Smooth muscle cell (in vitro differentiated cells): ENCODE data around the gene GOLGA6A. TPM values are rescaled to one million over a fixed set of nuclear protein-coding genes. Genes with fewer than 3 reads are reported as not detected.
A peak's percentile ranks its signal among the peaks of the same experiment; 100 is the strongest.

Experiments used
- DNase-seq: peaks from one replicate; lab custom pipeline; 2025; ENCODE audit not compliant: unreplicated experiment; lab: John Stamatoyannopoulos, UW
- H2AFZ ChIP-seq: fragments of 200-600 bp; sonication (generic); 2 replicates; pipeline ENCODE4 v1.6.0; 2016; ENCODE audit warnings: antibody characterized with exemption, low read depth, mild to moderate bottlenecking
- H3F3A ChIP-seq: fragments of 200-600 bp; sonication (generic); 2 replicates; pipeline ENCODE4 v1.6.0; 2017; ENCODE audit warnings: antibody characterized with exemption, low read depth
- H3K27ac ChIP-seq: fragments of 200-600 bp; sonication (generic); 2 replicates; pipeline ENCODE4 v1.5.1; 2016; ENCODE audit warnings: low read depth, mild to moderate bottlenecking
- H3K27me3 ChIP-seq: fragments of 200-600 bp; sonication (generic); 2 replicates; pipeline ENCODE4 v1.6.1; 2016; ENCODE audit warnings: low read depth, mild to moderate bottlenecking
- H3K36me3 ChIP-seq: fragments of 200-600 bp; sonication (generic); 2 replicates; pipeline ENCODE4 v1.5.1; 2016; ENCODE audit warnings: low read depth
- H3K4me1 ChIP-seq: fragments of 200-600 bp; sonication (generic); 2 replicates; pipeline ENCODE4 v1.5.1; 2016; ENCODE audit warnings: low read depth
- H3K4me2 ChIP-seq: fragments of 200-600 bp; sonication (generic); 2 replicates; pipeline ENCODE4 v1.6.0; 2016; ENCODE audit warnings: mild to moderate bottlenecking
- H3K4me3 ChIP-seq: fragments of 200-600 bp; sonication (generic); 2 replicates; pipeline ENCODE4 v1.5.1; 2016; ENCODE audit warnings: mild to moderate bottlenecking
- H3K79me2 ChIP-seq: fragments of 200-600 bp; sonication (generic); 2 replicates; pipeline ENCODE4 v1.6.0; 2016; ENCODE audit warnings: low read depth, mild to moderate bottlenecking
- H3K9ac ChIP-seq: fragments of 200-600 bp; sonication (generic); 2 replicates; pipeline ENCODE4 v1.6.0; 2016; ENCODE audit warnings: low read depth
- H3K9me3 ChIP-seq: fragments of 200-600 bp; sonication (generic); replicated peaks from 2 replicates; pipeline ENCODE4 v1.5.1; 2016; ENCODE audit warnings: low read depth
- H4K20me1 ChIP-seq: fragments of 200-600 bp; sonication (generic); 2 replicates; pipeline ENCODE4 v1.6.0; 2016; ENCODE audit warnings: low read depth
- whole genome bisulfite sequencing: methylation state at CpG from one replicate; pipeline ENCODE4 v1.1.7; 2016; ENCODE audit warnings: low lambda C conversion rate; 5-methylcytosine and 5-hydroxymethylcytosine counted together
- polyA plus RNA-seq: library from polyadenylated mRNA; unstranded; fragments of >200 nt; fragmentation: Nextera tagmentation; extraction: Ambion mirVana; gene quantifications from 2 replicates; pipeline ENCODE4 v1.2.1, GENCODE V29; 2016
- total RNA-seq: library from RNA; depleted of rRNA; stranded (reverse); fragments of >200 nt; gene quantifications from 2 replicates; pipeline ENCODE4 v1.2.3, GENCODE V29; 2014
- TF ChIP-seq, protein P1 (sequence below): fragments of 200-600 bp; sonication (generic); IDR thresholded peaks from 2 replicates; pipeline ENCODE4 v1.5.1; 2017; ENCODE audit warnings: borderline replicate concordance, mild to moderate bottlenecking, antibody characterized with exemption; ENCODE audit not compliant: insufficient read depth, poor library complexity, severe bottlenecking

Gene GOLGA6A
- total and polyA plus RNA-seq, 2 experiments from 2014 or later, result 0.13 TPM; not detected in 1

DNA sequence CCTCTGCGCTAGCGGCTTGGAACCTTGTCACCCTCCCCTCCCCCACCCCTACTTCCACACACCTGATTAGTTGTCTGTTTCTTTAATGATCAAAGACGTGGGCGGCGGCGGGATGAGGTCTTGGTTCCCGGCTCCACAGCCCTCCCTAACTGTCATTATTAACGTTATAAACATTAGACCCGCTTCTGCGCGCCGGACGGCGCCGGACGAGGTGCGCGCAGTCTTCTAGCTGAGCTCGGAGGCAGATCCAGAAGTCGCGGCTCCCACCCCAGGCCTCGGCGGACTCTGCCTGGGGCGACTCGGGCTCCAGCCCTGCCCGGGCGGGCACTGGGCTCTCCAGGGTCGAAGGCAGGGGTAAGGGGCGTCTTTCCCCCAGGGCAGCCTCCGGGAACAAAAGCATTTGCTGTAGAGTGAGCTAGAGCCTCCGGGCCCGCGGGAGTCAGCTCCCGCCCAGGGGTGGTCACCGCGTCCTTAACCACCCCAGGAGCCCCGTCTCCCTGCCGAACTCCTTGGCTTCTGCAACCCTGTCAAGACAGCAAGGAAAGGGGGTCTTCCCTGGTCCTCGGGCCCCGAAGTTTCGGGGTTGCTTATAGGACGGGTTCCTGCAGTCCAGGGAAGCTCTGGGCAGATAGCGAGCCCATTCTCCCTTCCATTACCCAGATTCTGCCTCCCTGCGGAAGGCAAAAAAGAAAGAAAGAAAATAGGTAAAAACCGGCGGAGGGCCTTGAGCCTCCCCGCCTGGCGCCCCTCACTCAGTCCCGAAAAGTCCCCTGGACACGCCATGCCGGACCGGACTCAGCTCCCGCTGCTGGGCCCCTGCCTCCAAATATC is 45.8 kb upstream of the GOLGA6A start:
- Histone ChIP-seq H3K27me3 (peaks cover 51% of the 10 kb centered on the region), H3K36me3 (no peaks in the 10 kb centered on the region), H3F3A (no peaks in the 10 kb centered on the region), H3K79me2 (no peaks in the 10 kb centered on the region), H3K9ac (peak overlapping the region; percentile 57), H3K27ac (peak overlapping the region; percentile 43), H4K20me1 (no peaks in the 10 kb centered on the region), H3K4me3 (peak overlapping the region; percentile 61), H3K9me3 (no peaks in the 10 kb centered on the region), H2AFZ (peak overlapping the region; percentile 90), H3K4me2 (peak overlapping the region; percentile 95), H3K4me1 (peaks cover 35% of the 10 kb centered on the region)
- TF ChIP-seq, protein P1, sequence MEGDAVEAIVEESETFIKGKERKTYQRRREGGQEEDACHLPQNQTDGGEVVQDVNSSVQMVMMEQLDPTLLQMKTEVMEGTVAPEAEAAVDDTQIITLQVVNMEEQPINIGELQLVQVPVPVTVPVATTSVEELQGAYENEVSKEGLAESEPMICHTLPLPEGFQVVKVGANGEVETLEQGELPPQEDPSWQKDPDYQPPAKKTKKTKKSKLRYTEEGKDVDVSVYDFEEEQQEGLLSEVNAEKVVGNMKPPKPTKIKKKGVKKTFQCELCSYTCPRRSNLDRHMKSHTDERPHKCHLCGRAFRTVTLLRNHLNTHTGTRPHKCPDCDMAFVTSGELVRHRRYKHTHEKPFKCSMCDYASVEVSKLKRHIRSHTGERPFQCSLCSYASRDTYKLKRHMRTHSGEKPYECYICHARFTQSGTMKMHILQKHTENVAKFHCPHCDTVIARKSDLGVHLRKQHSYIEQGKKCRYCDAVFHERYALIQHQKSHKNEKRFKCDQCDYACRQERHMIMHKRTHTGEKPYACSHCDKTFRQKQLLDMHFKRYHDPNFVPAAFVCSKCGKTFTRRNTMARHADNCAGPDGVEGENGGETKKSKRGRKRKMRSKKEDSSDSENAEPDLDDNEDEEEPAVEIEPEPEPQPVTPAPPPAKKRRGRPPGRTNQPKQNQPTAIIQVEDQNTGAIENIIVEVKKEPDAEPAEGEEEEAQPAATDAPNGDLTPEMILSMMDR, result no peak
- no peak for DNase-seq
- WGBS, result 5% methylated on average over 53 of the region's 53 CpGs

DNA sequence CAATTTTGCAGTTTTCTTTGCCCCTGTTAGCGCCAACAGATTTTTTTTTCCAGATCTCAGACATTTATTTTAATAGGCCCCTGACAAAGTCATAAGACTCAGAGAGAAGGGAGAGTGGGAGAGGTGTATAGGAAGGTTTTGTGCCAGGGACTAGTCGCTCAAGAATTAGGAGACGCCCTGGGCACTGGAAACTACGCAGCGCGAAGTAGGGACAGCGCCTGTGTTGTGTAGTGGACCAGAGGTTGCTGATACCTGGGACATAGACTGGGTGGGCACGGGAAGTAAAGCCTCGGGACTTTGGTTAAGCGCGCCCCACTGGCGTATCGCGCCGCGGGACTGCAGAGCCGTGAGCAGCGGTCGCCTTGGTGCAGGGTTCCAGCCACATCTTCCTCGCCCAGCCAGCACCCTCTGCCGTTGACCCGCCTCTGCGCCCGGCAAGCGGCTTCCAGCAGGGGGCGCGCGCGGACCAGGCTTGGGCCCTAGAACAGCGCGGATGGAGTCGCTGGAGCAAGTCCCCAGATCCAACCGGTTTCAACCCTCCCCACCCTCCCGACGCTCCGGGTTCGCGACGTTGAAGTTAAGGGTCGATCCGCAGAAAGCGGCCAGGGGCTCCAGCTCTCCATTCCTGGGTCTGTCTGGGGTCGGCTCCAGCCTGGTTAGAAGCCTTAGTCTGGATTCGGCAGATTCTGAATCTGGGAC is 45.1 kb upstream of the GOLGA6A start:
- WGBS, result 13% methylated on average over 42 of the region's 44 CpGs
- Histone ChIP-seq H3K4me2 (peak overlapping the region; percentile 95), H3K4me3 (peak overlapping the region; percentile 61), H3F3A (no peaks in the 10 kb centered on the region), H3K4me1 (peaks cover 42% of the 10 kb centered on the region), H2AFZ (peak overlapping the region; percentile 90), H3K9ac (no peak overlapping the region), H4K20me1 (no peaks in the 10 kb centered on the region), H3K27me3 (peaks cover 44% of the 10 kb centered on the region), H3K79me2 (no peaks in the 10 kb centered on the region), H3K9me3 (no peaks in the 10 kb centered on the region), H3K27ac (peak overlapping the region; percentile 43), H3K36me3 (no peaks in the 10 kb centered on the region)
- TF ChIP-seq, protein P1, result peak; percentile 99
- DNase-seq, result peak; percentile 83

DNA sequence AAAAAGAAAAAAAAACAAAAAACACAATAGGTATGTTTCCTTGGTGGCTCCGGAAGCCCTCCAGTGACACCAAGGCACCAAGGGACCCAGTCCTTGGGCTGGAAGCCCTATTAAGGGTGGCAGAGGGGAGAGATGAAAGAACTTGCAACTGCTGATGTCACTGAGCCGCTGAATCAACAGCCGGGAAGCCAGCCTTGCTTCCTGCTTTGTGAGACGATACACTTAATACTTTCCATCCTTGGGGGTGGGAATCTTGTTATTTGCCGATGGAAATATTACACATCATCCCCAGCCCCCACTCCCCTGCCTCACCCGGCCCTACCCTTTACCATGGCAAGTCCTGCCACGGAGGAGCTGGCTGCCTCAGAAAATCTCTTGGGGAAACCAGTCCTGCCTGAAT is 42.4 kb upstream of the GOLGA6A start:
- Histone ChIP-seq H4K20me1 (no peaks in the 10 kb centered on the region), H3K79me2 (no peaks in the 10 kb centered on the region), H3K4me3 (no peak overlapping the region), H3K36me3 (no peaks in the 10 kb centered on the region), H3K27ac (peak overlapping the region; percentile 38), H3K4me2 (peak overlapping the region; percentile 64), H3K4me1 (peaks cover 32% of the 10 kb centered on the region), H3K27me3 (peaks cover 19% of the 10 kb centered on the region), H3K9ac (no peak overlapping the region), H3K9me3 (no peaks in the 10 kb centered on the region), H3F3A (no peaks in the 10 kb centered on the region), H2AFZ (no peak overlapping the region)
- no peak for DNase-seq
- TF ChIP-seq, protein P1, result no peak
- 39% methylated on average over 7 of the region's 7 CpGs for WGBS
